HCT116 (cell line): Measurements from ENCODE around the gene ZNF652.

Source experiments
- POLR2A ChIP-seq: IDR thresholded peaks from 2 replicates; pipeline ENCODE4 v1.7.0; 2011; ENCODE audit warnings: borderline replicate concordance; ENCODE audit not compliant: insufficient read depth, insufficient read length; ENCODE audit errors: extremely low read depth
- TF ChIP-seq, protein P1 (sequence below), 3 experiments: fragments of 200-600 bp in 1 of 3; sonication (generic) in 1 of 3; IDR thresholded peaks in 2 of 3; conservative IDR thresholded peaks in 1 of 3; 2 replicates each; pipeline ENCODE4 v1.5.1; 2012 to 2017; ENCODE audit warnings: low read depth in 2 of 3, low read length in 2 of 3, antibody characterized with exemption in 1 of 3, borderline replicate concordance in 1 of 3, control low read depth in 1 of 3, mild to moderate bottlenecking in 1 of 3, mixed read lengths in 1 of 3, mixed run types in 1 of 3, moderate library complexity in 1 of 3; ENCODE audit not compliant: insufficient read depth in 1 of 3

DNA sequence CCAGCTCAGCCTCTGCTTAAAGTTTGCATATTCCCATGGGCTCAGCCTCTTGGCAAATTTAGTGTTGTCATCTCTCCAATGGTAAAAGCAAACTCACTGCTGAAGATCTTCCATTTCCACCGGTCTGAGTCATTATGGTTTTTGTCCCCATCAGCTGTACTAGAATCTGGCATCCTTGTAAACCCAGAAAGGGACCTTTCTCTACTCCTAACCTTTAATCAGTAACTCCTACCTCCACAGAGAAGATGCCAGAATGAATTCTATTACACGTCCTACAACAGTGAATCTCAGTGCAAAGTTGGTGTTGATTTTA is 45.8 kb downstream of the ZNF652 start:
- TF ChIP-seq, protein P1, sequence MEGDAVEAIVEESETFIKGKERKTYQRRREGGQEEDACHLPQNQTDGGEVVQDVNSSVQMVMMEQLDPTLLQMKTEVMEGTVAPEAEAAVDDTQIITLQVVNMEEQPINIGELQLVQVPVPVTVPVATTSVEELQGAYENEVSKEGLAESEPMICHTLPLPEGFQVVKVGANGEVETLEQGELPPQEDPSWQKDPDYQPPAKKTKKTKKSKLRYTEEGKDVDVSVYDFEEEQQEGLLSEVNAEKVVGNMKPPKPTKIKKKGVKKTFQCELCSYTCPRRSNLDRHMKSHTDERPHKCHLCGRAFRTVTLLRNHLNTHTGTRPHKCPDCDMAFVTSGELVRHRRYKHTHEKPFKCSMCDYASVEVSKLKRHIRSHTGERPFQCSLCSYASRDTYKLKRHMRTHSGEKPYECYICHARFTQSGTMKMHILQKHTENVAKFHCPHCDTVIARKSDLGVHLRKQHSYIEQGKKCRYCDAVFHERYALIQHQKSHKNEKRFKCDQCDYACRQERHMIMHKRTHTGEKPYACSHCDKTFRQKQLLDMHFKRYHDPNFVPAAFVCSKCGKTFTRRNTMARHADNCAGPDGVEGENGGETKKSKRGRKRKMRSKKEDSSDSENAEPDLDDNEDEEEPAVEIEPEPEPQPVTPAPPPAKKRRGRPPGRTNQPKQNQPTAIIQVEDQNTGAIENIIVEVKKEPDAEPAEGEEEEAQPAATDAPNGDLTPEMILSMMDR (IDR thresholded peaks at IDR 0.05 in 2 of 3, conservative IDR thresholded peaks at IDR 0.05 in 1 of 3; ENCODE audit: borderline replicate concordance in 1 of 3, insufficient read depth in 1 of 3, low read depth in 2 of 3, low read length in 2 of 3) = no peak
- TF ChIP-seq POLR2A = no peak
